HG02852 (cell line): Measurements from ENCODE around the gene ATG4B.

Experiments
- ATAC-seq: cut with Tn5 transposase; IDR thresholded peaks from one replicate; pipeline ENCODE4 v1.9.1; 2021; ENCODE audit warnings: mild to moderate bottlenecking, moderate library complexity; ENCODE audit not compliant: unreplicated experiment

ATG4B gene

DNA sequence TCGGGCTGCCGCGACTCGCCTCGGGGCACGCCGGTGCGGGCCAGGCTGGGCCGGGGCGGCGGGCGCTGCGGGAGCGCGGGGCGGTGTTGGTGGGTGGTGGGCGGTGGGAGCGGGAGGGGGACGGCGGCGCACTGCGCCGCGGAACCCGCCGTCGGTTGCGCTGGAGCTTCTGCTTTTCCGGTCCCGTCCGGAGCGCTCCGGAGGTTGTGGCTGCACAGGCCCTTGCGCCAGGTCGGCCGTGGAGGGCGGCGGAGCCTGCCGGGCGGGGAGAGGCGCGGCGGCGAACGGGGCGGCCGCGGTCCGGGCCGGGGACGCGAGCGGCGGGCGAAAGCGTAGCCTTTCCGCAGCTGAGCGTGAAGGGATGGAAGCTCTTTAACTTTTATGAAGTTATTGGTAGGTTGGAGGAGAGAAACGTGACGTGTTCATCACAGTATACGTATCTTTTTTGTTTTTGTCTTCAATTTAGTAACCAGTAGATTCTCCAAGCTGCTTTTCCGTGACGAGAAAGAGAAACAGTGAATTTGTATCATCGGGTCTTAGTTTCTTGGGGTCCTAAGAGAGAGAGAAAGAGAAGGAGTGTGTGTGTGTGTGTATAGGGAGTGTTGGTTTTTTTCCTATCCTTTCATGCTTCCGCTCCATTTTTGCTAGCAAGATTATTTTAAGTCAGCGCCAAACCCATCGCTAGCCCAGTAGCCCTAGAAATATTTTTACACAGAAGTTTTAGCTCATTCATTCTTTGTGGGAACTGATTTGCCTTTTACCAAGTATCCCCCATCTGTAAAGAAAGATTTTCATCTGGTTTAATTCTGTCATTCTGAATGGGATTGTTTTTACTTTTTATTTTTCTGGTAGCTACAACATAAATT is 535 bp downstream of the ATG4B start:
- peak; percentile 16 for ATAC-seq

DNA sequence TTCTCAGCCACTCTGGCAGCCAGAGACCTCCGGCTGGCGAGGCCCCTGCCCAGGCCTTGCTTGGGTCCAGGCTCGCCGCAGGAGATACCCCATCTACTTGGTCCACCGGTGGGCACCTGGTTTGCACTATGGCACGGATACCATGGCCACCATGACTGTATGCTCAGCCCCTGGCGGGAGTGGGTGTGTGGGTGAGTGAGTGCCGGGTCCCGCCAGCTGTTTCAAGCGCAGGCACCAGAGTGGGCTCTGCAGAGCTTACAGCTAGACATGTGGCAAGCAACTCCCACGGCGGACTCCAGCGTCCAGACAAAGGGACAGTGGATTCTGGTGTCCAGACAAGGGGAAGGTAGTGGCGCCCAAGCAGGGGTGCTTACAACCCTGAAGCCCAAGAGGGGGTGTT is 1.4 kb downstream of the ATG4B start:
- ATAC-seq, result no peak

DNA sequence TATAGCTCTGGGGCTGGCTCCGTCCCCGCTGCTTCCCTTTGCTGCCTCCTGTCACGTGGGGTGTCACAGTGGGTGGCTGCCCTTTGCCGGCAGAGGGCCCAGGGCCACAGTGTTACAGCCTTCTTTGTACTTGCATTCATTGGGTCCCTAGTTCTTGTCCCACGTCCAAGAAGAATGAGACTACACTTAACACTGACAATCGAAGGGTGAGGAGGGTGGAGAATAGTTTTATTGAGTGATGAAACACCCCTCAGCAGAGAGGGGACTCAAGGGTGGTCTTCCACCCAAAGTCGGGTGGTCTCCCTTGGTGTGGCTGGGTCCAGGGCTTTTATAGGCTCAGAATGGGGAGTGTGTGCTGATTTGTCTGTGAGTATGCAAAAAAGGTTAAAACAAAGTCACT is 1.9 kb downstream of the ATG4B start:
- no peak for ATAC-seq

GRCh38 chr2:241640165-241640795 is 2.8 kb downstream of the ATG4B start:
- ATAC-seq, result no peak

GRCh38 chr2:241641631-241642030 is 4.1 kb downstream of the ATG4B start:
- no peak for ATAC-seq

GRCh38 chr2:241645056-241645914 is 7.8 kb downstream of the ATG4B start:
- no peak for ATAC-seq

GRCh38 chr2:241645915-241646645 is 8.6 kb downstream of the ATG4B start:
- no peak for ATAC-seq

DNA sequence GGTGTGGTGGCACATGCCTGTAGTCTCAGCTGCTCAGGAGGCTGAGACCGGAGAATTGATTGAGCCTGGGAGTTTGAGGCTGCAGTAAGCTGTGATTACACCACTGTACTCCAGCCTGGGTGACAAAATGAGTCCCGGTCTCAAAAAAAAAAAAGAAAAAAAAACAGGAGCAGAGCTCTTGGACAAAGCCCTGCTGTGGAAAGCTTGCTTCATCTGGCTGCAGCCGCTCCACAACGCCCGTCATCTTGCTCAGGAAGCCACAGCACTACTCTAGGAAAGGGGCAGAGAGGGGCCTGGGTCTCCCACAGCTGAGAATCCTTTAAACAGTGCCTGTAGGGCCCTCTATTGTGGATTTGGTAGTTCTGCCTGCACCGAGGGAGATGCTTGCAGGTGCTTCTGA is 11.0 kb downstream of the ATG4B start:
- ATAC-seq, result no peak

DNA sequence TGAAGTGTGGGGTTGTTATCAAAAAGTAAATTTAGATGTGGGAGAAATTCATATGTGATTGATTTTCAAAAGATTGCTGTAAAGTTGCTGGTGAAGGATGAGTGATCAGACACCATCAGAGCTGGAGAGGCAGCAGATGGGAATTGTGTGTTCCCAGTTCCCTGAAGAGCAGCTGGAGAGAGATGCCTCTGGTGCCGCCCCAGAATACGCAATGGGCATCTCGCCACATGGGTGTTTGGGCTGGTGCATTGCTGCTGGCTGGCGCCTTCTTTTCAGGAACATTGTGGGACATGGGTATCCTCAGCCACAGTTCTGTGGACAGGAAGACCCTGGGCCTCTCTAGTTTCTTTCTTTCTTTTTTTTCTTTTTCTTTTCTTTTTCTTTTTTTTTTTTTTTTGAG is 11.9 kb downstream of the ATG4B start:
- no peak for ATAC-seq

GRCh38 chr2:241649927-241650326 is 12.4 kb downstream of the ATG4B start:
- no peak for ATAC-seq

DNA sequence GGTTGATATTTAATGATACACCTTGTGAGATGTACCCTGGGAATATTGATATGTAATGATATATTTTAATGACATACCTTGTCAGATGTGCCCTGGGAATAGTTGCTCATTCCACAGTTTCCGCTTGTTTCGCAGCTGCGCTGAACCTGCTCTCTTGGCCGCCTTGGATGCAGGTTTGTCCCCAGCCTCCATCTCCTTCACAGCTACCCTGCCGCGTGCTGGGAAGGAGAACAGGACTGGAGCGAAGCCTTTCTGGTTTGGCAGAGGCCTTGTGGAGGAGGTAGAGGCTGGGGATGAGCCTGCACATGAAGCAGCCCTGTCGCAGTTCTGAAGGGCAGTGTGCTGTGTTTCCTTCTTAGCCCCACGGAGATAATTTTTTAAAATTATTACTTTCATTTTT is 14.6 kb downstream of the ATG4B start:
- ATAC-seq, result no peak

DNA sequence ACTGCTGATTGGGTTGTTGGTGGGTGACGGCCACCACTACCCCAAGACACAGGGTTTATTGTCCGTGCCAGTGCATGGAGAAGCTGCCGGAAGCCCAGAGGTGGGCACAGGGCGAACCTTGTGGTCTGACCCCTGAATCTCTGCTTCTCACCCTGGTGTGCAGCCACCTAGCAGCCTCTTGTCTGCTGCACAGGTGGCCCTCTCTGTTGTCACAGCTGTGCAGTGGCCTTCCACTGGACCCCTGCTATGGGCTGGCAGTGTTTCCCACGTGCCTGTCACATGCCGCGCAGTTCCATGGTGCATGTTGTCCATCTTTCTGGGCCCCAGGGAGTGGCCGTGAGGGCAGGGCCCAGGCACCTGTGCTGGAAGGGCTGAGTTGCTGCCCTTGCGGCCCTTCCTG is 15.2 kb downstream of the ATG4B start:
- no peak for ATAC-seq

- ATAC-seq, result no peak
Measured at GRCh38 chr2:241653210-241653750, 15.8 kb downstream of the ATG4B start.

GRCh38 chr2:241654551-241654950 is 17.1 kb downstream of the ATG4B start:
- no peak for ATAC-seq

DNA sequence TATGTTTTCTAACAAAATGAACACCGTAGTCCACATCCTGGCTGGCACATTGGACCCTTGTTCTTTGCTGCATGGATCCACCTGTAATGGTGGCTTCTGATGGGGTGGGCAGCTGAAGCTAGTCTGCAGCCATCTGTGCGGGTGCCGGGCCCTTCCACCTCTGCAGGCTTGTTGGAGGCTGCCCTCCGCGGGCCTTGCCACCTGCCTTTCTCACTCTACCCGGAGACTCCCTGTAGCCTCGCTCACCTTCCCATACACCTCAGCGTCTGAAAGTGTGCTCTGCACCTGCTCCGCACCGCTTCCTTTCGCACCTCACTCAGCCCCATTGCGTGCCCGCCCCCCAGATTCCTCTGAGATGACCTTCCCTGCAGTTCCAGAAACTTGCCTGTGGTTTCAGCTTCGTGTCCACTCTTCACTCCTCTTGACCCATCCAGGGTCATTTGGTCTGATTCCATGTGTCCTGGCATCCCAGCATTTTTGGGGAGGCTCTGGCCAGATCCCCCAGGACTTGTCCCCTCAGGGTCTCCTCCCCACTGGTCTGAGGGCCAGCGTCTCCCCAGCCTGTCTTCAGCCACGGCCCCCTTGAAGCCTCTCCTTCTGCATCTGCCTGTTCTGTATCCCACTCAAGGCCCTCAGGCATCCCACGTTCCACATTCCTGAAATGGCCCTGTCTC is 18.2 kb downstream of the ATG4B start:
- ATAC-seq, result no peak

GRCh38 chr2:241656190-241656741 is 18.8 kb downstream of the ATG4B start:
- no peak for ATAC-seq

DNA sequence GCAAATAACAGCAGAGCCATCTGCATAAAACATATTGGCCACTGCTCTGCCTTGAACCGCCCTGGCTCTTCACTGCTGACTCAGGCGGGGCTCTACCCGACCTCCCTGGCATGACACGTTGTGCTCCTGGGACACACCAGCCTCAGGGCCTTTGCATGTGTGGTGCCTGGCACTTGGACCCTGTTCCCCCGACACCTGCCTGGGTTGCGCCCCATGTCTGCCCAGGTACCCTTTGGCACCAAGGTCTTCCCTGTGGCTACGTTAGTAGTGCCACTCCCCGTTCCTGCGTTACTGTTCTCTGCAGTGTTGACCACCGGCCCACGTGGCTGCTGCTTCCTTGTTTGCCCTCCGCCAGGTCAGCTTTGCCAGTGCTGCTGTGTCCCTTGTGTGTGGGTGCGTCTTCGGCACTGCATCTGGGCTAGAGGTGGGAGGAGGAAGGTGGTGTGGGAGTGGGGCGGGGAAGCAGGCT is 20.3 kb downstream of the ATG4B start:
- no peak for ATAC-seq

DNA sequence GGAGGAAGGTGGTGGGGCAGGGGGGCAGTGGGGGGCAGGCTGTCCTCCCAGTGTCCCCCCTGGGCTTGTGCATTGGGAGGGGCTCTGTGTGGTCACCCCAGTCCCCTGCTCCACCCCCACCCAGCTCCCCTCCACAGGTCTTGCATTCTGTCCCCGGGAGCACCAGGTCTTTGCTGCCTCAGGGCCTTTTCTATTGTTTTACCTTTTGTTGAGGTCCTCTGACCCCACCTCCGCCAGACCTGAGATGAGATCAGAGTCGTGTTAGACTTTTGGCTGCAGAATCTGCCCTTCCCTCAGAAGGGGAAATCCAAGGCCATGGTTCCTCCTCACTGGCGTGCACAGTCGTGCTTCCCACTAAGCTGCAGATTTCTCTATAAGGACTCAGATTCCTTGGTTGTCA is 20.8 kb downstream of the ATG4B start:
- ATAC-seq, result no peak

DNA sequence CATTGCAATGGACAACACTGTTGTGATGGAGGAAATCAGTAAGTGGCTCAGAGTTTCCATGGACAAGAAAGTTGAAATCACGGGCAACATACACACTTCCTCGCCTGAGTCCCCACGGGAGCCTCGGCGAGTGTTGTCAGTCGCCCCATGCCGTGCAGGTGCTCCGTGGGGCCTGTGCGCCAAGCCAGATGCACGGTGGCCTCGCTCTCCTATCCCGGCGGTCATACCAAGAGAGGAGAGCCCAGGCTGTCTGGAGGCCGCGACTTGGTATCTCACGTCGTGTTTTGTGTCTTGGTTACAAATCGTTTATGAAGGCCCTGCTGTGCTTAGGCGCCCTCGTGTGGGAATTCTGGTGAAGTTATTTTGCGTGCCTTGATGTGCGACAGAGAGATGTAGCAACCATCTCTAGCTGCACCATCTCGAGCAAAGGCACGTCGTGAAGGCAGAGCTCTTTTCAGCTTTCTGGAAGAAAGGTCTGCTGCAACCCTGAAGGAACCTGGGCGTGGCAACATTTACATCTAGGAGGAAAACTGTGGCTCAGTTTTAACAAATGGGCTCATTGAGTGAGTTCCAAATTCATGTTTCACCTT is 21.8 kb downstream of the ATG4B start:
- ATAC-seq, result no peak
